ENCODE measurements around the gene NBPF12.
"Not testable (repeated sequence)": the region's sequence is repeated elsewhere in the genome, so short reads cannot be mapped to it uniquely, and the experiment has no call there.

NBPF12 gene

GRCh38 chr1:146987502-146987901, 49.4 kb downstream of the NBPF12 start:
- not testable (repeated sequence) for DNase-seq

GRCh38 chr1:146989455-146989854, 51.3 kb downstream of the NBPF12 start:
- DNase-seq = not testable (repeated sequence)

GRCh38 chr1:147008495-147008894, 70.4 kb downstream of the NBPF12 start:
- DNase-seq = not testable (repeated sequence)

- not testable (repeated sequence) for DNase-seq
Measured at GRCh38 chr1:147026975-147027374, 88.9 kb downstream of the NBPF12 start.

DNA sequence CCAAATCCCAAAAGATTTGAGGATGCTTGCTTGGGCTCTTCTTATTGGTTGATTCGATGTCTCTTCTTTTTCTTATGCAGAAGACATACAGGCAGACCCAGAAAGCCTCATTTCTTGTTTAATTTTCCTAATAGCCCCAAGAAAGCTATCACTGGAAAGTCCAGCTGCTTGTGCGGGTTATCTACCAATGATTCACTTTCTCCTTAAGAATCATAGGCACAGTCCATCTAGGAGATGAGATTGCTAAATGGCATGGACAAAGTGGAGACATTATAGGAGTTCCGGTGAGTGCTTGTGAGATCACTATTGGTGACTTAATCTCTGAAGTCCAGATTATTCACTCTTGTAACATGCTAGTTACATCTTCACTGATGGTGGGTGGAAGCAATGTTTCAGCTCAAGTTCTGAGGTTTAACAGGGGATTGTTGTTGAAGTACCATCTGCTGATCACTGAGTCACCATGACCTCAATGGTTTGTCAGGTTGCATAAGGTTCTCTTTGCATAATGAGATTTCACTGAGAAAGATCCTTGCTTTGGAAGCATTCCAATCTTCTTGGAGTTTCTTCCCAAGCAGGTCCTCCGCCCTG, 92.0 kb downstream of the NBPF12 start:
- not testable (repeated sequence) for DNase-seq

GRCh38 chr1:147039916-147040315, 101.8 kb downstream of the NBPF12 start:
- DNase-seq = no peak

DNA sequence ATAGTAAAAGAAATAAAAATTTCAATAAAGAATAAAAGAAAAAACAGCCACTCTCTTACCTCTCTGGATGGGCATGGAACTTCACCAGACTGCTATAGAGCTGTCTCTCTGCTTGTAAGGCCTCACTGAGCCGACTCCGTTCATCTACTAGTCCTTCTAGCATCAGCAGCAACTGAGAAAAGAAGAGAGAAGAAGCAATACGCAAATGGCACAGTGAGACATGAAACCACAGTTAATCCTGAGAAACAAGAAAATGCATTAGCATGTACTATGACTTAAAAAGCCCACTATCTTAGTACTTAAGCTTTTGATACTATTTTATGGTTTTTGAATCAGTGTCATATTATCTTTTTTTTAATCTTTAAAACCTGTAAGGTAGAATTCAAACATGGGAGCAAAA, 104.8 kb downstream of the NBPF12 start:
- DNase-seq = not testable (repeated sequence)

- DNase-seq = not testable (repeated sequence)
Measured at GRCh38 chr1:147044511-147044910, 106.4 kb downstream of the NBPF12 start.
